K562 (cell line): ENCODE data around the gene RAB14. TPM values are rescaled to one million over a fixed set of nuclear protein-coding genes. Genes with fewer than 3 reads are reported as not detected.

ENCODE experiments used
- CBFA2T3 ChIP-seq: fragments of 450-650 bp; IDR thresholded peaks from 2 replicates; pipeline ENCODE4 v1.6.1; 2017
- CREBBP ChIP-seq: IDR thresholded peaks from one replicate; pipeline ENCODE4 v1.6.1; 2012; ENCODE audit warnings: low read depth, mild to moderate bottlenecking, control low read depth, inconsistent platforms, low read length
- CUX1 ChIP-seq: fragments of 200-800 bp; sonication (Bioruptor generic); IDR thresholded peaks from 2 replicates; pipeline ENCODE4 v1.6.1; 2016; ENCODE audit warnings: missing genetic modification characterization, missing compliant biosample characterization
- ELF4 ChIP-seq: fragments of 450-650 bp; formaldehyde crosslinking; IDR thresholded peaks from 2 replicates; pipeline ENCODE4 v1.4.0; 2022; ENCODE audit warnings: missing genetic modification characterization
- GATAD2A ChIP-seq: fragments of 450-650 bp; IDR thresholded peaks from 2 replicates; pipeline ENCODE4 v1.6.1; 2017
- PCBP1 ChIP-seq: fragments of 200-400 bp; formaldehyde crosslinking; IDR thresholded peaks from 2 replicates; pipeline ENCODE4 v1.6.1; 2018; ENCODE audit warnings: mild to moderate bottlenecking, low read depth, low read length; ENCODE audit not compliant: poor library complexity, severe bottlenecking
- RBBP5 ChIP-seq: fragments of 200-600 bp; sonication (generic); IDR thresholded peaks from 2 replicates; pipeline ENCODE4 v1.6.1; 2012; ENCODE audit warnings: borderline replicate concordance, mild to moderate bottlenecking, low read length, control low read depth, inconsistent platforms; ENCODE audit not compliant: insufficient read depth, poor library complexity, severe bottlenecking
- TCF7 ChIP-seq: sonication (generic); IDR thresholded peaks from 2 replicates; pipeline ENCODE4 v1.6.1; 2016; ENCODE audit warnings: antibody characterized with exemption, borderline replicate concordance
- ZNF76 ChIP-seq: fragments of 250-450 bp; sonication (Bioruptor Pico); IDR thresholded peaks from 2 replicates; pipeline ENCODE4 v1.4.0; 2020; ENCODE audit warnings: mild to moderate bottlenecking, moderate library complexity, borderline replicate concordance
- polyA plus RNA-seq, 8 experiments: library from polyadenylated mRNA; depleted of rRNA in 4 of 8; stranded (reverse) in 5 of 8; unstranded in 3 of 8; fragments of >200 nt; fragmentation: Nextera tagmentation in 2 of 8; fragmentation: Illumina TruSeq in 1 of 8; extraction: Ambion mirVana in 2 of 8; extraction: Trizol in 1 of 8; gene quantifications; 2 replicates each; pipeline versions ENCODE4 v1.2.1 to v1.2.3, GENCODE V29; 2011 to 2014; ENCODE audit warnings: inconsistent platforms in 1 of 8, missing spikeins in 1 of 8
- total RNA-seq, 7 experiments: library from RNA; depleted of rRNA in 6 of 7; stranded (reverse); fragments of >200 nt in 6 of 7; fragmentation: Illumina TruSeq in 2 of 7; extraction: Trizol in 2 of 7; gene quantifications; 2 replicates each; pipeline versions ENCODE4 v1.2.1 to v1.2.3, GENCODE V29; 2011 to 2021; ENCODE audit warnings: low replicate concordance in 1 of 7
- TF ChIP-seq, protein P1 (sequence below): IDR thresholded peaks from 2 replicates; pipeline ENCODE4 v1.6.1; 2016; ENCODE audit warnings: missing genetic modification characterization, missing compliant biosample characterization
- TF ChIP-seq, protein P2 (sequence below), 2 experiments: fragments of 250-450 bp in 1 of 2; fragments of 450-650 bp in 1 of 2; sonication (Bioruptor Pico) in 1 of 2; IDR thresholded peaks; 2 replicates each; pipeline versions ENCODE4 v1.6.1 to v1.8.0; 2016 to 2021; ENCODE audit warnings: mild to moderate bottlenecking in 2 of 2, moderate library complexity in 2 of 2, missing compliant biosample characterization in 1 of 2, missing genetic modification characterization in 1 of 2
- TF ChIP-seq, protein P3 (sequence below): fragments of 250-450 bp; sonication (Bioruptor Pico); IDR thresholded peaks from 2 replicates; pipeline ENCODE4 v1.5.0; 2021
- TF ChIP-seq, protein P4 (sequence below), 2 experiments: fragments of 450-650 bp; IDR thresholded peaks; 2 replicates each; pipeline ENCODE4 v1.6.1; 2018; ENCODE audit warnings: mild to moderate bottlenecking in 2 of 2, low read depth in 1 of 2; ENCODE audit not compliant: partially characterized antibody in 2 of 2

Gene RAB14
- total and polyA plus RNA-seq, 9 of the 15 experiments (the other 6 are each of a cell fraction or from before 2014, with no cell fraction given) = 10.3 to 41.8 (median 20.9) TPM

DNA sequence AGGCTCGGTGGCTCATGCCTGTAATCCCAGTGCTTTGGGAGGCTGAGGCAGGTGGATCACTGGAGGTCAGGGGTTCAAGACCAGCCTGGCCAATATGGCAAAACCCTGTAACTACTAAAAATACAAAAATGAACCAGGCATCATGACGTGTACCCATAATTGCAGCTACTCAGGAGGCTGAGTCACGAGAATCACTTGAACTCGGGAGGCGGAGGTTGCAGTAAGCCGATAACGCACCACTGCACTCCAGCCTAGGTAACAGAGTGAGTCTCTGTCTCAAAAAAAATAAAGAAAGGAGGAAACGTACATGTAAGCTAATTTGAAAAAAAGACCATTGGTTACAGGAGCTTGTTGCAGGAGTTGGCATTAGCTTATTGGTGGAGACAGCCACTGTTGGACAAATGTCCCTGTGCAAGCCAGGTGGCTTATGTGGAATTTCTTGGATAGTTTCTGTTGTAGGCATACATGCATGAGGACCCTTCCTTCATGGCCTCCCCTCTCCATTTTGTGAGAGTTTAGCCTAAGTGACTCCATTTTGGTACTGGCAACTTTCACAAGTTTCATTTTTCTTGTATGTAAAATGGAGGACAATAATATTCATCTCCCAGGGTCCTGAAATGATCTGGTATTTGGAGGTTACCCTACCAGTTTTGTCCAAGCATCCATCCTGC is 16.8 kb upstream of the RAB14 start (continued):
- TF ChIP-seq TCF7 (no peak), CBFA2T3 (peak; percentile 53), GATAD2A (no peak), RBBP5 (no peak), ZNF76 (CRISPR knock-in tag) (peak; percentile 81), CUX1 (CRISPR knock-in tag) (peak; percentile 94), ELF4 (CRISPR knock-in tag) (no peak), CREBBP (no peak), PCBP1 (no peak)
- TF ChIP-seq, protein P1, sequence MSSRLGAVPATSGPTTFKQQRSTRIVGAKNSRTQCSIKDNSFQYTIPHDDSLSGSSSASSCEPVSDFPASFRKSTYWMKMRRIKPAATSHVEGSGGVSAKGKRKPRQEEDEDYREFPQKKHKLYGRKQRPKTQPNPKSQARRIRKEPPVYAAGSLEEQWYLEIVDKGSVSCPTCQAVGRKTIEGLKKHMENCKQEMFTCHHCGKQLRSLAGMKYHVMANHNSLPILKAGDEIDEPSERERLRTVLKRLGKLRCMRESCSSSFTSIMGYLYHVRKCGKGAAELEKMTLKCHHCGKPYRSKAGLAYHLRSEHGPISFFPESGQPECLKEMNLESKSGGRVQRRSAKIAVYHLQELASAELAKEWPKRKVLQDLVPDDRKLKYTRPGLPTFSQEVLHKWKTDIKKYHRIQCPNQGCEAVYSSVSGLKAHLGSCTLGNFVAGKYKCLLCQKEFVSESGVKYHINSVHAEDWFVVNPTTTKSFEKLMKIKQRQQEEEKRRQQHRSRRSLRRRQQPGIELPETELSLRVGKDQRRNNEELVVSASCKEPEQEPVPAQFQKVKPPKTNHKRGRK (tag) = no peak
- TF ChIP-seq, protein P2, sequence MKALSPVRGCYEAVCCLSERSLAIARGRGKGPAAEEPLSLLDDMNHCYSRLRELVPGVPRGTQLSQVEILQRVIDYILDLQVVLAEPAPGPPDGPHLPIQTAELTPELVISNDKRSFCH (CRISPR knock-in tag; IDR thresholded peaks at IDR 0.05) = 0 out of 2 replicates have a peak, but pooled peaks have one; percentile 37
- TF ChIP-seq, protein P2 (tag; IDR thresholded peaks at IDR 0.05) = peak; percentile 82
- TF ChIP-seq, protein P3, sequence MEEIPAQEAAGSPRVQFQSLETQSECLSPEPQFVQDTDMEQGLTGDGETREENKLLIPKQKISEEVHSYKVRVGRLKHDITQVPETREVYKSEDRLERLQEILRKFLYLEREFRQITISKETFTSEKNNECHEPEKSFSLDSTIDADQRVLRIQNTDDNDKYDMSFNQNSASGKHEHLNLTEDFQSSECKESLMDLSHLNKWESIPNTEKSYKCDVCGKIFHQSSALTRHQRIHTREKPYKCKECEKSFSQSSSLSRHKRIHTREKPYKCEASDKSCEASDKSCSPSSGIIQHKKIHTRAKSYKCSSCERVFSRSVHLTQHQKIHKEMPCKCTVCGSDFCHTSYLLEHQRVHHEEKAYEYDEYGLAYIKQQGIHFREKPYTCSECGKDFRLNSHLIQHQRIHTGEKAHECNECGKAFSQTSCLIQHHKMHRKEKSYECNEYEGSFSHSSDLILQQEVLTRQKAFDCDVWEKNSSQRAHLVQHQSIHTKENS (CRISPR knock-in tag) = no peak
- TF ChIP-seq, protein P4, sequence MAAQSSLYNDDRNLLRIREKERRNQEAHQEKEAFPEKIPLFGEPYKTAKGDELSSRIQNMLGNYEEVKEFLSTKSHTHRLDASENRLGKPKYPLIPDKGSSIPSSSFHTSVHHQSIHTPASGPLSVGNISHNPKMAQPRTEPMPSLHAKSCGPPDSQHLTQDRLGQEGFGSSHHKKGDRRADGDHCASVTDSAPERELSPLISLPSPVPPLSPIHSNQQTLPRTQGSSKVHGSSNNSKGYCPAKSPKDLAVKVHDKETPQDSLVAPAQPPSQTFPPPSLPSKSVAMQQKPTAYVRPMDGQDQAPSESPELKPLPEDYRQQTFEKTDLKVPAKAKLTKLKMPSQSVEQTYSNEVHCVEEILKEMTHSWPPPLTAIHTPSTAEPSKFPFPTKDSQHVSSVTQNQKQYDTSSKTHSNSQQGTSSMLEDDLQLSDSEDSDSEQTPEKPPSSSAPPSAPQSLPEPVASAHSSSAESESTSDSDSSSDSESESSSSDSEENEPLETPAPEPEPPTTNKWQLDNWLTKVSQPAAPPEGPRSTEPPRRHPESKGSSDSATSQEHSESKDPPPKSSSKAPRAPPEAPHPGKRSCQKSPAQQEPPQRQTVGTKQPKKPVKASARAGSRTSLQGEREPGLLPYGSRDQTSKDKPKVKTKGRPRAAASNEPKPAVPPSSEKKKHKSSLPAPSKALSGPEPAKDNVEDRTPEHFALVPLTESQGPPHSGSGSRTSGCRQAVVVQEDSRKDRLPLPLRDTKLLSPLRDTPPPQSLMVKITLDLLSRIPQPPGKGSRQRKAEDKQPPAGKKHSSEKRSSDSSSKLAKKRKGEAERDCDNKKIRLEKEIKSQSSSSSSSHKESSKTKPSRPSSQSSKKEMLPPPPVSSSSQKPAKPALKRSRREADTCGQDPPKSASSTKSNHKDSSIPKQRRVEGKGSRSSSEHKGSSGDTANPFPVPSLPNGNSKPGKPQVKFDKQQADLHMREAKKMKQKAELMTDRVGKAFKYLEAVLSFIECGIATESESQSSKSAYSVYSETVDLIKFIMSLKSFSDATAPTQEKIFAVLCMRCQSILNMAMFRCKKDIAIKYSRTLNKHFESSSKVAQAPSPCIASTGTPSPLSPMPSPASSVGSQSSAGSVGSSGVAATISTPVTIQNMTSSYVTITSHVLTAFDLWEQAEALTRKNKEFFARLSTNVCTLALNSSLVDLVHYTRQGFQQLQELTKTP (IDR thresholded peaks at IDR 0.05; ENCODE audit: low read depth in 1 of 2, partially characterized antibody in 2 of 2) = no peak
